Measurements from ENCODE around the gene RCAN1.

RCAN1 gene

DNA sequence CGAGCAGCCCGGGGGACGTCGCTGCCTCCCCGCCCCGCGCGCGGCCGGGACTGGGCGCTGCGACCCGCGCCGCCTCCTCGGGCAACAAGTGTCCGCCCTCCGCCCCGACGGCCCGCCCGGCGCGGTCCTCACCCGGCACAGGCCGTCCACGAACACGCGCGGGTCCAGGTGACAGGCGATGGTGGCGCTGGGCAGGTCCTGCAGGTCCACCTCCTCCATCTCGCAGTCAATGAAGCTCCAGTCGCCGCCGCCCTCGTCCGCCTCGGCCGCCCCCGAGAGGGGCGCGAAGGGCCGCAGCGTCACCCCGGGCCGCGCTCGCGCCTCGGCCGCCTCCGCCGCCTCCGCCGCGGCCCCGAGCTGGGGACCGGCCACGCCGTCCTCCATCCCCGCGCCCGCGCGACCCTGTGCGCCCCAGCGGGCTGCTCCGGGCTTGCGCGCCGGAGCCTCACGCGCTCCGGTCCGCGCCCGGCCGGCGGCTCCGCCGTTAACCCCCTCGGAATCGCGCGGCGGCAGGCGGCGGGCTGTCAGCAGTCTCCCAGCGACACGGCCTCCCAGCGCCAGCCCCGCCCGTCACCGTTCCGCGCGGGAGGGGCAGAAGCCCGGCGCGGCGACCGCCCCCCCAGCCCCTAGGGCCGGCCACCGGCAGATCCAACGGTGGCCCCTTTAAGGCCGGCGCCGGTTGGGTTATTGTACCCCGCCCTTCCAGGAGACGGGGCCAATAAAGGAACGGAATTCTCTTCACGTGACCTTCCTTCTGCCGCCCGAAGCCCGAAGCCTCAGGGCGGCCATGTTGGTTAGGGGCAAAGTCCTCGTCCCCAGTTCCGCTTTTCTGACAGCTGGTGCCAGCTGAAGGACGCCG, at the start of gene RCAN1:
Gene RCAN1, minus strand, starts transcription at position 486 of the 859 bp plus-strand sequence. Its CDS starts 102 bp downstream, at position 384.
- peak; percentile 97 for DNase-seq (ENCODE audit: low spot score)

DNA sequence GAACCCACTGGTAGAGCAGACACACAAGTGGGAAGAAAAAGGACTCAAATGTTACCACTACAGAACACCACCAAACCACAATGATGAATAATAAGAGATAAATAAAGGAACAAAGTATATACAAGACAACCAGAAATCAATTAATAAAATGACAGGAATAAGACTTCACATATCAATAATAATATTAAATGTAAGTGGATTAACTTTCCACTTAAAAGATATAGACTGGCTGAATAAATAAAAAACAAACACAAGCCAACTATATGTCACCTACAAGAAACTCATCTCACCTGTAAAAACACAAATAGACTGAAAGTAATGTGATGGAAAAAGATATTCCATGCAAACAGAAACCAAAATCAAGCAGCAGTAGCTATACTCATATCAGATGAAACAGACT, 46.9 kb upstream of the RCAN1 start:
- DNase-seq (ENCODE audit: low spot score), result no peak

DNA sequence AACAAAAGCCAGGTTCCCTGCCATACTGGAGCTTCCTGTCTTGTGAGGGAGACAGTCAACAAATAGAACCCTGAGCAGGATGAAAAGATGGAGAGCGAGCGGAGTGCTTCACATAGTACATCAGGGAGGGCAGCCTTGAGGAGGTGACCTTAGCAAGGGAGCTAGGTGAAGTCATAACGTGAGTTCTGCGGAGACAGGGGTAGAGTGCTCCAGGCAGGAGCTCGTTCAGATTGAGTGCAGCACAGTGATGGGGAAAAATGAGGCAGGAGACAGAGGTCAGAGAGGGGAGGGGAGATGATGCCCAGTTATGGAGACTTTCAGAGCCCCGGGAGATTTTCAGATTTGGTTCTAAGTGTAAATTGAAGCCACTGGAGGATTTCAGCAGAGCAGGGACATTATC, 38.6 kb upstream of the RCAN1 start:
- DNase-seq (ENCODE audit: low spot score), result no peak

DNA sequence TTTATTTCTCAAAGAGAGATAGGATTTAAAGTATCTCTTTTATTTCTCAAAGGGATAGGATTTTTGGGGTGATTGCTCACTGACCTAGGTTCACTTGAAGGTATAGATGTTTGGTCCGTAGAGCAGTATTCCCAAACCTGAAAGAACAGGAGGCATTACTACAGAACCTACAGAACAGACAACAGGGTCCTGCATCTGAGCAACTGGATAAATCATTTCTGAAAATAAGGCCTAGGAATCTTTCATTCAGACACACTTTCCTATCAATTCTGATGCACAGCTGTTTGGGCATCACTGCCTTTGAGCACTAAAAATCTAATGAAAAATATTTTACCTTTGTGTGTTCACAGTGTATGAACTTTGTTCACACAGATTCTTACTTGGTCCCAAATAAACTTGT, 36.7 kb upstream of the RCAN1 start:
- DNase-seq (ENCODE audit: low spot score), result no peak

DNA sequence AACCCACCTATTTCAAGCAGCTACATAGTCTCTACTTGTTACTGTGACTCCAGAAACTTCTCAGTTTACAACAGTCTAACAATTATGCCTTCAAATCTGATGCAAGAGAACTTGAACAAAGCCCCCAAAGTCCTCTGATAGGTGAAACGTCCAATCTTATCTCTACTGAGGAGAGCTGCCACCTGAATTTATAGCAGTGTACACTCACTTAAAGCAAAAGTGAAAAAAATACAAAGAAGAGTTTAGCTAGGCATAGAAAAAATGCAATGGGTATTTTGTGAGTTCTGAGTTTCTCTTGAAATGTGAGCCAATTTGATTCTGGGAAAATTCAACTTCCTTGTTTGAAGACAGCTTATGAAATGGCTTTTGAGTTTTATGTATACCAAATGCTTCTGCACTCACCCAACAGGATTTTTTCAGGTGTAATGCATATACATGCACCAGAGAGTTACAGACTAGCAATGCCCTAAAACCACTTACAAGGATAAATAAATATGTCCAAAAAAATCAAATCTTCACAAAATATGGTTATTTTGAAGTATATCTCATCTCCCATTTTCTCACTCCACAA, 36.0 kb upstream of the RCAN1 start:
- no peak for DNase-seq (ENCODE audit: low spot score)

DNA sequence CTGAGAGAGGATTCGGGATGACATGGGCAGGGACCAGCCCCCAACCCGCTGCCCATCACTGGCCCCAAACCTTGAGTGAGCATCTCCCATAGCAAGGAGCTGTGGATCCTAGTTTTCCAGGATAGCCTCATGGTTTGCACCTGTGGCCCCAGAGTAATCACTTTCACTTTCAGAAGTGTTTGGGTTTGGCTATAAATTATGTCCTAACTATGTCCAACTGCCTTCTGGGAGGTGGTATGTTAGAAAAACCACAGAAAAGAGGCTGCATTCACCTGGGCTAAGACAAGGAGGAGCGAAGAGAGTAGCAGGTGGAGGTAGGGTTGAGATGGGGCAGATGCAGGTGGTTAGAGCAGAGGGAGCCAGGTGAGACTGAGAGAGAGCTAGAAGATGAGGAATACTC, 34.5 kb upstream of the RCAN1 start:
- no peak for DNase-seq (ENCODE audit: low spot score)

DNA sequence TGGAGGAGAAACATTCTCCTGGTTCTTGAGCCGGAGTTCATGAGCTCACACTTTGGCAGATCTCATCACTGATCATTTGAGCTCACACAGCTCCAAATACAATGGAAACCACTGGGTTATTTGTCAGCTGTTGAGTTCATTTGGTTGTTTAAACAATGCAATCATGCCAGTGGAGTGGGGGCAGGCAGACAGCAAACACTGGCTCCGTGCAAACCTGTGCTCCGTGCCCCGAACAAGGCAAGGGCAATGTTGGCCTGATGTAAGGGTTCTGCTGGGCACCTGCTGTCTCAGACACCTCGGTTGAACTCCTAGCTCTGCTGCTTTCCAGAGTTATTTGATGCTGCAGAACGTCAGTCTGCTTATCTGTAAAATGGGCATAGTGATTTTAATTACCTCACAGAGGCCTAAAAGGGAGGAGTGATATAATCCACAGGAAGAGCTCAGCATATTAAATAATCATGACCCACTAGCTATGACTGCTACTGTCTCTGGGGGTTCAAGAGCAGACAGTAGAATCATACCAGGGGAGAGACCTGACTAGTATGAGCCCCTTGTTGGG, 33.9 kb upstream of the RCAN1 start:
- DNase-seq (ENCODE audit: low spot score), result no peak

DNA sequence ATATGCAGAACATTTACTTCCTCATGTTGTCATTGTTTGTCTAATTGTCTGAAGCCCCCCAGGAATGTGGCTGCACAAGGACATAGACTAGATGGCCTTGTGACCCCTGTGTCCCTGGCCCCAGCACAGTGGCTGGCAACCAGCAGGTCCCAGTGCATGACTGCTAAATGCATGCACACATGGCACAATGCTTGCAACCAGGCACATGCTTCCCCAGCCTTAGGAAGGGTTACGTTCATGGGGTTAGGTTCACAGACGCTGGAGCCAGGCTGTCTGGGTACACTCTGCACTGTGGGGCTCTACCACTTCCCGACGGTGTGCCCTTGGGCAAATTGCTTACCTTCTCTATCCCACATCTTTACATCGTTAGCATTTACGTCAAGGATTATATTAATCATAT, 32.6 kb upstream of the RCAN1 start:
- DNase-seq (ENCODE audit: low spot score), result no peak

DNA sequence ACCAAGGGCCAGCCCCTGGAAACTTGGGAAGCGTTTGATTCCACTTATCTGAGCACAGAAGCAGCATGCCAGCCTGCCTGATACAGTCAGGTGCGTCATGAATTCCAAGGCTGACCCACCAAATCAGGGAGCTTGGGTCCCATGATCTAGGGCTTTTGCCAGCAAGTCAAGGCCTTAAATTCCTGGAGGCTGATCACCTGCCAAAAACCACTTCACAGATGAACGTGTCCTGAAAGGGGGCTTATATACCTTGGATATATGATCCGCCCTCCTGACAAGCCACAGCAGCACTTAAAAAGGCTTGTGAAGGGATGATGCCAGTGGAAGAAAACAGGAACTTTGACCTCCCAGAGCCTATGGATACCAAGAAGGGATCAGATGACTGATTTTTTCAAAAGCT, 29.9 kb upstream of the RCAN1 start:
- no peak for DNase-seq (ENCODE audit: low spot score)

DNA sequence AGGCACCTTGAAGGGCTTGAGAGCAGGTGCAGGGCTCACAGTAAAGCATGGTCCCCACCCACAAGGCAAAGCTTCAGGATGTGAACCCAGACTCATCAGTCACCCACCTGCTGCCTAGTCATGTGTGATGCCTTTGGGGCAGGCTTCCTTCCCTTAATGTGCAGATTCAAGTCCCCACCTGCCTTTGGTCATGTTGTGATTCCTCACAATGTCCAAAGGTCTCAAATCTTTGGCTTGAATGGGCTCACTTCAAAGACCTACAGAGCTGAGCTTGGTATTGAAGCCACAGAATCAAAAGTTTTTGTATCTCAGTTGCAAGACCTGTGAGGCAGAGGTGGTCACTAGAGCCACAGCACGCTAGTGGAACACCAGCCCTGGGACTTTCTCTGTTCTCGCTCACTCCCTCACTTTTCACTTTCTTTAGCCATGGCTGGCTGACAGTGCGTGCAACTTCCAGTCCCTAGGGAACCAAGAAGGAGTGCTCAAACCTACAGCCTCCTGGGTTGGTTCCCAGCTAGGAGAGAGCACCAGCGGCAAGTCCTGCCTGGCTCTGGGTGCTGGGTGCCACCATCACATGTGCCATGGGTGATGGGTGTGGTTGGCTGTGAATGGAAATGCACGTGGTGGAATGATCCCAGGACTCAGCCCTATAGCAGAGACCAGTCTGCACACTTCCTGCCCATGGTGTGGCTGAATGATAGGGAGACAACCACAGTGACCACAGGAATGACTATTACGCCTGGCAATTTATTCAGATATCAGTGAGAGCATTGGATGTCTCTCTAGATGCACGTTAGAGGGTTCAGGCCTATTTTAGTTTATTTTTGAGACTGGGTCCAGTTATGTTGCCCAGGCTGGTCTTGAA, 27.5 kb upstream of the RCAN1 start:
- no peak for DNase-seq (ENCODE audit: low spot score)

DNA sequence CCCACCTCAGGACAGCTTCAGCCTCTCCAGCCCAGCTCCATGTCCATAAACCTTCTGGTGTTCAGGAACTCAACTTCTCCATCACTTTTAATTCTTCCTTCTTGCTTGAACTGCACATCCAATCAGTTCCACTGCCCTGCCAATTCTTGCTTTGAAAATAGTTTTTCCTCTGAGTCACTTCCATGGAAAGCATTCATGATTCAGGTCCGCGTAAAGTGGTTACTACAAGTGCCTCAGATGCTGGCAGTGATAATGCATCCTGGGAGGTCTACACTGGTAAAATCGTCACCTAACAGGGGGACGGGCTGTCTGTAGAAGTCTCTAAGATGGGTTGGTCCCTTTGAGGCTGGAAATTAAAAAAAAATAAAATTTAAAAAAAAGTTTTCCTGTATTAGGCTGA, 25.9 kb upstream of the RCAN1 start:
- DNase-seq (ENCODE audit: low spot score), result no peak

DNA sequence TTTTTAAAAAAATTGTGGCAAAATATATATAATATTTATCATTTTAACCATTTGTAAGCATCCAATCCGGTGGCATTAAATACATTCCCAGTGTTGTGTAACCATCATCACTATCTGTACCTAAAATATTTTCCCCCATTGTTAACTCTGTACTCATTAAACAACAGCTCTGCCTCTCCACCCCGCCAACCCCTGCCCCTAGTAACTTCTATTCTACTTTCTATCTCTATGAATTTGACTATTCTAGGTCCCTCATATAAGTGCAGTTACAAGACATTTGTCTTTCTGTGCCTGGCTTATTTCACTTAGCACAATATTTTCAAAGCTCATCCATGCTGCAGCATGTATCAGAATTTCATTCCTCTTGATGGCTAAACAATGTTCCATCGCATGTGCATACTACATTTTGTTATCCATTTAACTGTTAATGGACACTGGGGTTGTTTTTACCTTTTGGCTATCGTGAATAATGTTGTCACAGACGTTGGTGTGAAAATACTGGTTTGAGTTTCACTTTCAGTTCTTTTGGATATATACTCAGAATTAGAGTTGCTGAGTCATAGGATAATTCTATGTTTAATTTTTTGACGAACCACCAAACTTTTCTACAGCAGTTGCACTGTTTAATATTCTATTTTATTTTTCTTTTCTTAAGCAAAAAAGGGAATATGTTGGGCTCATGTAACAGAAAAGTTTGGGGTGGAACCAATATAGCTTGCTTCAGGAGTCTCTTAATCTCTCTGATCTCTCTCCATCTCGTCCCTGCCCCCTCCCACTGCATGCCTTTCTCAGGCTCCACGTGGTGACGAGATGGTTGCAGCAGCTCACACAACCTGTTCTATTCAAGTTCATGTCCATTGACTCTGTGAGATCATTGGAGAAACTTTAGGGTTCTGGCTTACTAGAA, 25.2 kb upstream of the RCAN1 start:
- DNase-seq (ENCODE audit: low spot score), result no peak

DNA sequence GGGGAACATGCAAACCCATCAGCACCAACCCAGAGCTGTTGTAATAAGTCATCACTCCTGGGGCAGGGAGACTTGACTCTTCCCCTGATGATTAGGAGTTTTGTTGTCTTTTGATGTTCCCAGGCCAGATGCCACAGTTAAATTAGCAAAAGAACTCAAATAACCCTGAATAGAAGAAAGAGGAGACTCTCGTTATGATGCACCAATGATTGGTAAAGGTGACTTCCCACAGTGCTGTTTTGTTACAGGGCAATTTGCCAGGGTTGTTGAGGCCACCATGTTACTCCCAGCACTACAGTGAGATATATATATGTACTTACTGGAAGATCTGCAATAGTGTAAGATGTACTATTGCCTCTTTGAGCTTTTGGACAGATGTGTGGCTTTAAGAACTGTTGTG, 24.3 kb upstream of the RCAN1 start:
- no peak for DNase-seq (ENCODE audit: low spot score)

DNA sequence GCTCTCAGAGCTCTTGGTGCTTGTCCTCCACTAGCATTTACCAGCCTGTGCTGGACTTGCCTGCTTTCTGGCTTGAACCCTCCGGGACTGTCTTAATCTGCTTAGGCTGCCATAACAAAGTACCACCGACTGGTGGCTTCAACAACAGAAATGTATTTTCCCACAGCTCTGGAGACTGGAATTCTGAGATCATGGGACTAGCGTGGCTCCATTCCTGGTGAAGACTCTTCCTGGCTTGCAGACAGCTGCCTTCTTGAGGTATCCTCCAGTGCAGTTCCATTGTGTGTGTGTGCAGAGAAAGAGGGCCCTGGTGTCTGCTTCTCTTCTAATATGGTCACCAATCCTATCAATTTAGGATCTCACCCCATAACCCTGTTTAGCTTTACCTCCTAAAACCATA, 22.0 kb upstream of the RCAN1 start:
- DNase-seq (ENCODE audit: low spot score), result no peak

DNA sequence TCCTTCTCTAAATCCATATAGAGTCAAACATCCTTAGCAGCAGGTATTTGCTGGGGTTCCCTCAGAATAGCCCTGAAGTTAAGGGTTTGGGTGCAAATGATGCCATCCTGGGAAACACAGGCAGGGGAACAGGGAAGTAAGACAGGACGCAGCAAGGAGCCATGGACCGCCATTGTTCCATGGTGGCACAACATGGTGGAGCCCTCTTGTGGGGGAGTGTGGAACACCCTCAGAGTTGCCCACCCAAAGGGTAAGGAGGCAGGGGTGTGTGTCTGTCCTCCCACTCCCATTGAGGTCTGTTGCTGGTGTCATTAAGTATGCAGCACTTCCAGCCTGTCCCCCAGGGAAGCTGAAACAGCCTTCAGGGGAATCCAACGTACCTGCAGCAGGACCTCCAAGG, 20.4 kb upstream of the RCAN1 start:
- peak; percentile 46 for DNase-seq (ENCODE audit: low spot score)

DNA sequence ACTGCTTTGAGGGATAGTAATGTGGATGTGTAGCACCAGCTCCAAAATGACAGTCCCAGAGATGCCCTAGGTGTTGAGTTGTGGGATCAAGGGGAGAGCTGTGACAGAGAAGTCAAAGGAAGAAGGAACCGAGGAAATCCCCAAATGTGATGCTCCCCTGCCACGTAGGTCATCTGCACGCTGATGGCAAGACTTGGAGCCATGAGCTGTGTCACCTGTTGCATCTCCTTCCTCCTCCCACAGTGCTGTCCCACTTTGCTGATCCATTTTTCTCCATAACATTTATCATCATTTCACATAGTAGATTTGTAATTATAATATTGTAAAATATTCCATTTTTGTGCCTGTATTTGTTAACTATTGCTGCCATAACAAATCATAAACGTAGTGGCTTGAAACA, 17.6 kb upstream of the RCAN1 start:
- no peak for DNase-seq (ENCODE audit: low spot score)

DNA sequence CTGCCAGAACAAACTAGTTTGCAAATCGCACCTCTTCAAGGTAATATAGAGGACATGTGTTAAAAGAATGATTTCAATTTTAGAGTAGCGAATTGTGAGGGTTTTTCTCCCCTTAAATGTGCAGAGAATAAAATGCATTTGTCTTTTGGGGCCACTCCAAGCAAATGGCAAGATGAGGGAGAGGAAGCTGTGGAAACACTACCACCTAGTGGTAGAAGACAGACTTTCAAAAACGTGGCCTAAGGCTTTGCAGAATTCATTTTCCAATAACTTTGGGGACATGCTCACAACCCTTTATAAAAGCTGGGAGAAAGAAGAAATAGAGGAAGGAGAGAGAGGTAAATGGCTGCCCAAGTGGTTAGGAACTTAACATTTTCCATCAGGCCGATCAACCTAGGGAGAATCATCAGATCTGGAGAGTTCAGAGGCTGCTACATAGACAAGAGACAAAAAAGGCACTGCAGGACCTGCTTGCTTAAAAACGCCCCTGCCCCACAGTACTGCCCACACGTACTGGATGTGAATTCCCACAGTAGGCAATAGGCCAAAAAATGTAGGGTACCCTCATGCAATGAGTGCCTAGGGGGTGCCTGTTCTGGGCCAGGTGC, 15.7 kb upstream of the RCAN1 start:
- DNase-seq (ENCODE audit: low spot score), result peak; percentile 76

DNA sequence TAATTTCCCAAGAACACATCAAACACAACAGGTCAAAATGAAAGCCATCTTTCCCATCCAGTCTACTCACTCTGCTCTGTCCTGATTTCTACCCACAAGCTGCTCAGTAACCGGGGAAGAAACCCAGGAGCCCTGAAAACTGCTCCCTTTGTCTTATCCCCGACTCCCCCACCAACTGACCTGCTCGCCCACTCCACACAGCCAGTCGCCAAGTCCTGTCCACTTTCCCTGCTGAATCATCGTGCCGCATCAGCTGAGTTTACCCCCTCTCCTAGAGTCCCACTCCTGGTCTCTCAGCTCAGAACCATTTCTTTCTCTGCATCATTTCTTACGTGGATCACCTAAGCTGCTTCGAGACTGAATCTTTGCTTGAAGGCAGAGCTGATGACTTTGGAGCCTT, 11.2 kb upstream of the RCAN1 start:
- DNase-seq (ENCODE audit: low spot score), result no peak

DNA sequence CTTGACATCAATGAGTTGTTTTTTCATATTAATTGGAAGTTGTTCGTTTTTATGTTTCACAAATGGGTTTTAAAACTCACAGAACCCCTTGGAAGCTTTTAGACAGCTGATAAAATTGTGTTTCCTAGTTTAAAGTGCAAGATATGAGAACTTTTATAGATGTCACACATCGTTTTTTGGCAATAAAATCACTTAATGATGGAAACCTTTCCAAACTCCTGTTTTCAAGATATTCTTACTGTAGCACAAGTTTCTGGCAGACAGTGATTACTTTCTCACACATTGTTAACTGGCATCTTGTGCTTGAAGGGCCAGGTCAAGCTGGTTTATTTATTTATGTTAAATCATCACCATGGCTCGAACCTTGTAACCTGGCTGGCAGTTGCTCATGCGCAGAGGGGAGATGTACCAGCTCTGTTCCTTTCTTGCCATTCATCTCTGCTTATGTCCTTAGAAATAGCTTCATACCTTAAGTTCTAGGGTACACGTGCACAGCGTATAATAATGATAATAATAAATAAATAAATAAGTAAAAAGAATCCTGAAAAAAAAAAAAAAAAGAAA, 10.2 kb upstream of the RCAN1 start:
- DNase-seq (ENCODE audit: low spot score), result no peak

DNA sequence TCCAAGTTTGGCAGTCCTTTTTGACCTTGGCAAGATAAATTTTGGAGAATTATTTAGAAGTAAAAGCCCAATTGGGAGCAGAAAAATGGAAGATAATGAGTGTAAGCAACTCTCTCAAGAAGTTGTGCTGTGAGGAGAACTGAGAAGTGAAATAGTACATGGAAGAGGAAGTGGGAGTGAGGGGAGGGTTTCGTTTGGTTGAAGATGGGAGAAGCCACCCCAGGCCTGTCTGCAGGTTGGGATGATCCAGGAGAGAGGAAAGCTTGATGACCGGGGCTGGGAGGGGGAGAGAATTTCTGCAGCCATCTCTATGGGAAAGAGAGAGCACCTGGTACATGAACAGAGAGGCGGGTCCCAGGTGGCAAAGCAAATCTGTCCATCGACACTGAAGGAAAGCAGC, 8.6 kb upstream of the RCAN1 start:
- no peak for DNase-seq (ENCODE audit: low spot score)

Measured in iPS-NIHi11 (cell line).